Body of pancreas (tissue), 4 donors: Measurements from ENCODE around the gene CARD14.

ENCODE experiments used
- CTCF ChIP-seq, 7 experiments: fragments of 450-650 bp in 4 of 7; fragments of 200-600 bp in 3 of 7; sonication (generic) in 3 of 7; IDR thresholded peaks; one replicate each; pipeline ENCODE4 v1.5.1; 2016 to 2019; ENCODE audit warnings: antibody characterized with exemption in 7 of 7
- POLR2A ChIP-seq, 3 donors: fragments of 450-650 bp; IDR thresholded peaks; one replicate each; pipeline ENCODE4 v1.6.1; 2016; ENCODE audit warnings: antibody characterized with exemption in 3 of 3, mild to moderate bottlenecking in 2 of 3

- TF ChIP-seq CTCF (IDR thresholded peaks at IDR 0.05) = no peak
- no peak for TF ChIP-seq POLR2A (IDR thresholded peaks at IDR 0.05)
Observed at GRCh38 chr17:80218391-80218790, 48.6 kb downstream of the CARD14 start.
